Uterus (tissue), 2 donors: ENCODE data around the gene IP6K1.

Experiments used
- POLR2A ChIP-seq, 2 donors: fragments of 450-650 bp; IDR thresholded peaks; one replicate each; pipeline ENCODE4 v1.6.1; 2016; ENCODE audit warnings: antibody characterized with exemption in 2 of 2, mild to moderate bottlenecking in 1 of 2, moderate library complexity in 1 of 2
- TF ChIP-seq, protein P1 (sequence below), 4 experiments: fragments of 200-600 bp in 2 of 4; fragments of 450-650 bp in 2 of 4; sonication (generic) in 2 of 4; IDR thresholded peaks; one replicate each; pipeline ENCODE4 v1.5.1; 2016 to 2019; ENCODE audit warnings: antibody characterized with exemption in 4 of 4, mild to moderate bottlenecking in 2 of 4, moderate library complexity in 1 of 4

DNA sequence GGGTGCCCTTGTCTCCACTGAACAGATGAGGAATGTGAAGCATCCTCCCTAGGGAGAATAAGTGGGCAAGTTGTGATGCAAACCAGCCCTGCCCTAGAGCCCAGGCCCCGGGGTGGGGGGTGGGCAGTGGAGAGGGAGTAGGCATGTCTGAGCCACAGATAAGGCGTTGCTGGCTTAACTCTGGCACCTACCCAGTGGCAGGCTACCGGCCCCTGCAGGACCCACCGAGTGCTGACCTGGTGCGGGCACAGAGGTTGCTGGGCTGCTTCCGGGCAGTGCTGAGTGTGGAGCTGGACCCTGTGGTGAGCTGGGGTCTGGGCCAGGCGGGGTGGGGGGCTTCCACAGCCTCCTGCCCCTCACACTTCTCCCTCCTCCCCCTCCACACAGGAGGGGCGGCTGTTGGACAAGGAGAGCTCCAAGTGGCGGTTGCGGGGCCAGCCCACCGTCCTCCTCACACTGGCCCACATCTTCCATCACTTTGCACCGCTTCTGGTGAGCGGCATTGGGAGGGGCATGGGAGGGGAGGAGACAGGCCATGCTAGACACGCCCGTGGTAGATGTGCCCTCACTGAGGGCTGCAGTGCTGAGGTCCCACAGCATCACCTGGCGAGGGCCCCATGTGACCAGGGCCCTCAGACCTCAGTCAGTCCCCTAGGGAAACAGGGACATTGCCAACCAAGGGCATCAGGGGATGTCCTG lies 86.9 kb downstream of the IP6K1 start:
- TF ChIP-seq, protein P1, sequence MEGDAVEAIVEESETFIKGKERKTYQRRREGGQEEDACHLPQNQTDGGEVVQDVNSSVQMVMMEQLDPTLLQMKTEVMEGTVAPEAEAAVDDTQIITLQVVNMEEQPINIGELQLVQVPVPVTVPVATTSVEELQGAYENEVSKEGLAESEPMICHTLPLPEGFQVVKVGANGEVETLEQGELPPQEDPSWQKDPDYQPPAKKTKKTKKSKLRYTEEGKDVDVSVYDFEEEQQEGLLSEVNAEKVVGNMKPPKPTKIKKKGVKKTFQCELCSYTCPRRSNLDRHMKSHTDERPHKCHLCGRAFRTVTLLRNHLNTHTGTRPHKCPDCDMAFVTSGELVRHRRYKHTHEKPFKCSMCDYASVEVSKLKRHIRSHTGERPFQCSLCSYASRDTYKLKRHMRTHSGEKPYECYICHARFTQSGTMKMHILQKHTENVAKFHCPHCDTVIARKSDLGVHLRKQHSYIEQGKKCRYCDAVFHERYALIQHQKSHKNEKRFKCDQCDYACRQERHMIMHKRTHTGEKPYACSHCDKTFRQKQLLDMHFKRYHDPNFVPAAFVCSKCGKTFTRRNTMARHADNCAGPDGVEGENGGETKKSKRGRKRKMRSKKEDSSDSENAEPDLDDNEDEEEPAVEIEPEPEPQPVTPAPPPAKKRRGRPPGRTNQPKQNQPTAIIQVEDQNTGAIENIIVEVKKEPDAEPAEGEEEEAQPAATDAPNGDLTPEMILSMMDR (IDR thresholded peaks at IDR 0.05): no peak
- no peak for TF ChIP-seq POLR2A (IDR thresholded peaks at IDR 0.05)
